GM12878 (cell line): ENCODE results near the gene GMDS. TPM values are rescaled to one million over a fixed set of nuclear protein-coding genes. Genes with fewer than 3 reads are reported as not detected.

Experiments used
- ATAC-seq: fragments of 200-7000 bp; cut with Tn5 transposase; 3 replicates; pipeline ENCODE4 v1.9.1; 2020; ENCODE audit warnings: mild to moderate bottlenecking, moderate library complexity
- BruUV-seq: library from RNA; stranded (reverse); fragments of 400-500 nt; replicated peaks from 2 replicates; lab custom pipeline; 2021; lab: Mats Ljungman, UMichigan
- CTCF ChIA-PET: fragments of 300-600 bp; sonication (Branson Sonifier 250); formaldehyde crosslinking; extraction: SDS; loops from one replicate; lab custom pipeline; 2021; ENCODE audit warnings: inconsistent platforms; lab: Yijun Ruan, JAX
- POLR2A ChIA-PET: fragments of 350-600 bp; formaldehyde crosslinking; extraction: SDS; loops from one replicate; lab custom pipeline; 2021; ENCODE audit warnings: inconsistent platforms; lab: Charles Lee
- RAD21 ChIA-PET: fragments of 300-600 bp; sonication (Branson Sonifier 250); formaldehyde crosslinking; loops from one replicate; lab custom pipeline; 2023; ENCODE audit warnings: antibody characterized with exemption; ENCODE audit not compliant: unreplicated experiment; lab: Charles Lee
- SMC1A ChIA-PET: fragments of 300-600 bp; sonication (Branson Sonifier 250); formaldehyde crosslinking; loops from one replicate; lab custom pipeline; 2023; ENCODE audit not compliant: unreplicated experiment, uncharacterized antibody; lab: Charles Lee
- DNase-seq: peaks from one replicate; pipeline ENCODE4 v3.0.0-alpha.2; 2011; ENCODE audit warnings: low read depth, low spot score
- FAIRE-seq: peaks from 3 replicates; lab custom pipeline; 2011; peaks lifted over from hg19 to GRCh38; lab: Jason Lieb, UNC
- H2AFZ ChIP-seq: 2 replicates; pipeline ENCODE4 v1.6.0; 2011; ENCODE audit warnings: low read depth, low read length, control low read depth; ENCODE audit not compliant: control insufficient read depth
- H3K27ac ChIP-seq: 2 replicates; pipeline ENCODE4 v1.5.1; 2011; ENCODE audit warnings: control low read depth; ENCODE audit not compliant: control insufficient read depth, insufficient read depth
- H3K27me3 ChIP-seq, 2 experiments: replicated peaks in 1 of 2; 2 replicates each; pipeline versions ENCODE4 v1.6.0 to v1.6.1; 2011; ENCODE audit warnings: low read length in 1 of 2; ENCODE audit not compliant: control insufficient read depth in 2 of 2, insufficient read depth in 2 of 2
- H3K36me3 ChIP-seq, 2 experiments: 2 replicates each; pipeline ENCODE4 v1.5.1; 2011; ENCODE audit warnings: low read length in 1 of 2; ENCODE audit not compliant: control insufficient read depth in 2 of 2, insufficient read depth in 2 of 2
- H3K4me1 ChIP-seq: 2 replicates; pipeline ENCODE4 v1.6.1; 2011; ENCODE audit warnings: mild to moderate bottlenecking, low read length, moderate library complexity, mixed read lengths; ENCODE audit not compliant: control insufficient read depth, insufficient read depth
- H3K4me2 ChIP-seq: 2 replicates; pipeline ENCODE4 v1.6.0; 2011; ENCODE audit warnings: control low read depth; ENCODE audit not compliant: control insufficient read depth, insufficient read depth
- H3K4me3 ChIP-seq: fragments of 200-600 bp; sonication (generic); 2 replicates; pipeline ENCODE4 v1.5.1; 2016
- H3K79me2 ChIP-seq: 2 replicates; pipeline ENCODE4 v1.6.0; 2011; ENCODE audit warnings: low read length; ENCODE audit not compliant: control insufficient read depth, insufficient read depth
- H3K9ac ChIP-seq: 2 replicates; pipeline ENCODE4 v1.8.0; 2011; ENCODE audit warnings: low read length, control low read depth, mixed read lengths; ENCODE audit not compliant: control insufficient read depth, insufficient read depth
- H3K9me3 ChIP-seq: replicated peaks from 3 replicates; pipeline ENCODE4 v1.5.1; 2011; ENCODE audit warnings: mild to moderate bottlenecking, low read length; ENCODE audit not compliant: control insufficient read depth, insufficient read depth
- H4K20me1 ChIP-seq: 2 replicates; pipeline ENCODE4 v1.6.0; 2011; ENCODE audit not compliant: control insufficient read depth, insufficient read depth
- CBX5 ChIP-seq: sonication (generic); IDR thresholded peaks from 2 replicates; pipeline ENCODE4 v1.6.1; 2016; ENCODE audit warnings: low read depth, moderate library complexity, mild to moderate bottlenecking, inconsistent platforms
- CHD4 ChIP-seq: fragments of 200-600 bp; sonication (generic); IDR thresholded peaks from 2 replicates; pipeline ENCODE4 v1.6.1; 2016; ENCODE audit warnings: mild to moderate bottlenecking
- FOS ChIP-seq: IDR thresholded peaks from 3 replicates; pipeline ENCODE4 v1.6.1; 2011; ENCODE audit warnings: borderline replicate concordance; ENCODE audit not compliant: insufficient read length; ENCODE audit errors: extremely low read depth
- GABPA ChIP-seq: IDR thresholded peaks from 2 replicates; pipeline ENCODE4 v1.6.1; 2014; ENCODE audit warnings: antibody characterized with exemption, low read depth, mild to moderate bottlenecking, inconsistent platforms
- NR2C2 ChIP-seq: IDR thresholded peaks from 2 replicates; pipeline ENCODE4 v1.6.1; 2011; ENCODE audit warnings: borderline replicate concordance, low read depth; ENCODE audit not compliant: control insufficient read depth, insufficient read length
- NR2F1 ChIP-seq: fragments of 450-650 bp; conservative IDR thresholded peaks from 2 replicates; pipeline ENCODE4 v1.6.1; 2017; ENCODE audit warnings: mild to moderate bottlenecking
- POLR2AphosphoS2 ChIP-seq: IDR thresholded peaks from 2 replicates; pipeline ENCODE4 v1.6.1; 2011; ENCODE audit warnings: low read depth, mild to moderate bottlenecking, low read length, improper control_type of control experiment, moderate library complexity
- RCOR1 ChIP-seq: conservative IDR thresholded peaks from 2 replicates; pipeline ENCODE4 v1.6.1; 2012; ENCODE audit warnings: low read depth, low read length, improper control_type of control experiment
- ZNF274 ChIP-seq: IDR thresholded peaks from one replicate; pipeline ENCODE4 v1.8.0; 2011; ENCODE audit not compliant: insufficient read length, insufficient read depth
- ZNF687 ChIP-seq: fragments of 450-650 bp; IDR thresholded peaks from 2 replicates; pipeline ENCODE4 v1.6.1; 2017; ENCODE audit warnings: mild to moderate bottlenecking, moderate library complexity
- WGBS: methylation state at CpG from one replicate; pipeline ENCODE4 v1.1.6; 2016; ENCODE audit warnings: low lambda C conversion rate; ENCODE audit not compliant: insufficient replicate concordance, insufficient coverage; ENCODE audit errors: missing lambda C conversion rate; 5-methylcytosine and 5-hydroxymethylcytosine counted together
- in situ Hi-C: fragments of 300-500 bp; cut with MboI; formaldehyde crosslinking; loops from 9 replicates; pipeline ENCODE4 v1.14.3; 2018; ENCODE audit warnings: mixed read lengths
- intact Hi-C: fragments of 100-400 bp; cut with micrococcal nuclease; formaldehyde crosslinking; loops from one replicate; pipeline ENCODE4 v1.14.2; 2022; ENCODE audit not compliant: unreplicated experiment
- polyA plus RNA-seq, 11 experiments: library from polyadenylated mRNA; depleted of rRNA in 4 of 11; unstranded in 6 of 11; stranded (reverse) in 5 of 11; fragments of >200 nt; fragmentation: Nextera tagmentation in 4 of 11; fragmentation: Illumina TruSeq in 1 of 11; extraction: Ambion mirVana in 4 of 11; extraction: Trizol in 1 of 11; gene quantifications; 1 replicate in 1 of 11; 2 replicates in 10 of 11; pipeline versions ENCODE4 v1.2.1 to v1.2.3, GENCODE V29; 2011 to 2016; ENCODE audit warnings: inconsistent platforms in 2 of 11, missing spikeins in 2 of 11, low read depth in 1 of 11
- total RNA-seq, 4 experiments: library from RNA; depleted of rRNA in 3 of 4; stranded (reverse); fragments of >200 nt in 3 of 4; fragmentation: Illumina TruSeq in 1 of 4; extraction: Trizol in 1 of 4; gene quantifications; 2 replicates each; pipeline versions ENCODE4 v1.2.1 to v1.2.3, GENCODE V29; 2013 to 2021
- TF ChIP-seq, protein P1 (sequence below): IDR thresholded peaks from 2 replicates; pipeline ENCODE4 v1.6.1; 2012; ENCODE audit warnings: mild to moderate bottlenecking, low read depth, low read length
- TF ChIP-seq, protein P2 (sequence below): IDR thresholded peaks from 2 replicates; pipeline ENCODE4 v1.6.1; 2012; ENCODE audit warnings: low read depth, low read length, improper control_type of control experiment

The GMDS gene
- total and polyA plus RNA-seq, 10 of the 15 experiments (the other 5 are each of a cell fraction or from before 2014, with no cell fraction given): 0.61 to 53.8 (median 29.3) TPM

GRCh38 chr6:1586256-1586655, 659.1 kb downstream of the GMDS start:
- Histone ChIP-seq H2AFZ (no peak overlapping the region), H3K79me2 (no peaks in the 10 kb centered on the region), H4K20me1 (no peaks in the 10 kb centered on the region), H3K9ac (no peak overlapping the region), H3K4me3 (no peak overlapping the region), H3K9me3 (no peaks in the 10 kb centered on the region; the same call in 2 of the 3 replicates), H3K4me2 (no peak overlapping the region), H3K4me1 (no peaks in the 10 kb centered on the region), H3K27me3 (peaks cover 0 to 1% of the 10 kb centered on the region in 2 experiments; a peak in 1 of 4 replicates), H3K36me3 (no peaks in the 10 kb centered on the region), H3K27ac (no peak overlapping the region)
- POLR2A ChIA-PET: no interaction called here
- SMC1A ChIA-PET: interaction anchor here (0.6 kb wide), 1 partner anchor 718 kb away, joined by 3 read pairs; no protein-coding TSS in a partner anchor
- ATAC-seq (no peak), FAIRE-seq (no peak), DNase-seq (no peak)
- RAD21 ChIA-PET: no interaction called here
- 51% methylated on average over 7 of the region's 7 CpGs for WGBS
- BruUV-seq: no TSS peak
- in situ Hi-C loops (loop anchor here (5.0 to 25.0 kb wide), 2 partner anchors 1051 to 1351 kb away; no protein-coding TSS in a partner anchor), intact Hi-C loops (no loop called here)
- CTCF ChIA-PET: interaction anchor here (0.7 kb wide), 1 partner anchor 541 kb away, joined by 4 read pairs; no protein-coding TSS in a partner anchor
- TF ChIP-seq FOS (no peak), ZNF687 (no peak), ZNF274 (no peak), NR2C2 (no peak), CHD4 (no peak), NR2F1 (no peak), RCOR1 (no peak), POLR2AphosphoS2 (no peak), CBX5 (no peak), GABPA (no peak)
- TF ChIP-seq, protein P1, sequence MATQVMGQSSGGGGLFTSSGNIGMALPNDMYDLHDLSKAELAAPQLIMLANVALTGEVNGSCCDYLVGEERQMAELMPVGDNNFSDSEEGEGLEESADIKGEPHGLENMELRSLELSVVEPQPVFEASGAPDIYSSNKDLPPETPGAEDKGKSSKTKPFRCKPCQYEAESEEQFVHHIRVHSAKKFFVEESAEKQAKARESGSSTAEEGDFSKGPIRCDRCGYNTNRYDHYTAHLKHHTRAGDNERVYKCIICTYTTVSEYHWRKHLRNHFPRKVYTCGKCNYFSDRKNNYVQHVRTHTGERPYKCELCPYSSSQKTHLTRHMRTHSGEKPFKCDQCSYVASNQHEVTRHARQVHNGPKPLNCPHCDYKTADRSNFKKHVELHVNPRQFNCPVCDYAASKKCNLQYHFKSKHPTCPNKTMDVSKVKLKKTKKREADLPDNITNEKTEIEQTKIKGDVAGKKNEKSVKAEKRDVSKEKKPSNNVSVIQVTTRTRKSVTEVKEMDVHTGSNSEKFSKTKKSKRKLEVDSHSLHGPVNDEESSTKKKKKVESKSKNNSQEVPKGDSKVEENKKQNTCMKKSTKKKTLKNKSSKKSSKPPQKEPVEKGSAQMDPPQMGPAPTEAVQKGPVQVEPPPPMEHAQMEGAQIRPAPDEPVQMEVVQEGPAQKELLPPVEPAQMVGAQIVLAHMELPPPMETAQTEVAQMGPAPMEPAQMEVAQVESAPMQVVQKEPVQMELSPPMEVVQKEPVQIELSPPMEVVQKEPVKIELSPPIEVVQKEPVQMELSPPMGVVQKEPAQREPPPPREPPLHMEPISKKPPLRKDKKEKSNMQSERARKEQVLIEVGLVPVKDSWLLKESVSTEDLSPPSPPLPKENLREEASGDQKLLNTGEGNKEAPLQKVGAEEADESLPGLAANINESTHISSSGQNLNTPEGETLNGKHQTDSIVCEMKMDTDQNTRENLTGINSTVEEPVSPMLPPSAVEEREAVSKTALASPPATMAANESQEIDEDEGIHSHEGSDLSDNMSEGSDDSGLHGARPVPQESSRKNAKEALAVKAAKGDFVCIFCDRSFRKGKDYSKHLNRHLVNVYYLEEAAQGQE: no peak
- TF ChIP-seq, protein P2, sequence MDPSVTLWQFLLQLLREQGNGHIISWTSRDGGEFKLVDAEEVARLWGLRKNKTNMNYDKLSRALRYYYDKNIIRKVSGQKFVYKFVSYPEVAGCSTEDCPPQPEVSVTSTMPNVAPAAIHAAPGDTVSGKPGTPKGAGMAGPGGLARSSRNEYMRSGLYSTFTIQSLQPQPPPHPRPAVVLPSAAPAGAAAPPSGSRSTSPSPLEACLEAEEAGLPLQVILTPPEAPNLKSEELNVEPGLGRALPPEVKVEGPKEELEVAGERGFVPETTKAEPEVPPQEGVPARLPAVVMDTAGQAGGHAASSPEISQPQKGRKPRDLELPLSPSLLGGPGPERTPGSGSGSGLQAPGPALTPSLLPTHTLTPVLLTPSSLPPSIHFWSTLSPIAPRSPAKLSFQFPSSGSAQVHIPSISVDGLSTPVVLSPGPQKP: no peak
